ACC112 (cell line): ENCODE measurements around the gene U2SURP.
"Not testable (repeated sequence)": the region's sequence is repeated elsewhere in the genome, so short reads cannot be mapped to it uniquely, and the experiment has no call there.

ENCODE experiments used
- H2AFZ ChIP-seq: fragments of 200-600 bp; sonication (generic); one replicate; pipeline ENCODE4 v1.6.0; 2017; ENCODE audit warnings: antibody characterized with exemption, low read length; ENCODE audit not compliant: unreplicated experiment
- H3K27ac ChIP-seq: fragments of 200-600 bp; sonication (generic); 2 replicates; pipeline ENCODE4 v1.5.1; 2014; ENCODE audit warnings: low read depth, mild to moderate bottlenecking, antibody characterized with exemption, low read length, moderate library complexity
- H3K27me3 ChIP-seq: fragments of 200-600 bp; sonication (generic); 2 replicates; pipeline ENCODE4 v1.6.1; 2014; ENCODE audit warnings: mild to moderate bottlenecking, antibody characterized with exemption, low read length, moderate library complexity, mixed read lengths; ENCODE audit not compliant: insufficient read depth
- H3K36me3 ChIP-seq: fragments of 200-600 bp; sonication (generic); 2 replicates; pipeline ENCODE4 v1.6.1; 2016; ENCODE audit warnings: mild to moderate bottlenecking, antibody characterized with exemption, low read length, moderate library complexity, mixed read lengths; ENCODE audit not compliant: insufficient read depth
- H3K4me1 ChIP-seq: fragments of 200-600 bp; sonication (generic); one replicate; pipeline ENCODE4 v1.6.1; 2016; ENCODE audit warnings: low read length, mixed read lengths; ENCODE audit not compliant: insufficient read depth, unreplicated experiment, control insufficient read depth
- H3K4me3 ChIP-seq: fragments of 200-600 bp; sonication (generic); 2 replicates; pipeline ENCODE4 v1.5.1; 2014; ENCODE audit warnings: mild to moderate bottlenecking, low read depth, low read length
- H3K79me2 ChIP-seq: fragments of 200-600 bp; sonication (generic); one replicate; pipeline ENCODE4 v1.6.0; 2016; ENCODE audit warnings: low read length; ENCODE audit not compliant: control insufficient read depth, unreplicated experiment, insufficient read depth

Gene U2SURP

DNA sequence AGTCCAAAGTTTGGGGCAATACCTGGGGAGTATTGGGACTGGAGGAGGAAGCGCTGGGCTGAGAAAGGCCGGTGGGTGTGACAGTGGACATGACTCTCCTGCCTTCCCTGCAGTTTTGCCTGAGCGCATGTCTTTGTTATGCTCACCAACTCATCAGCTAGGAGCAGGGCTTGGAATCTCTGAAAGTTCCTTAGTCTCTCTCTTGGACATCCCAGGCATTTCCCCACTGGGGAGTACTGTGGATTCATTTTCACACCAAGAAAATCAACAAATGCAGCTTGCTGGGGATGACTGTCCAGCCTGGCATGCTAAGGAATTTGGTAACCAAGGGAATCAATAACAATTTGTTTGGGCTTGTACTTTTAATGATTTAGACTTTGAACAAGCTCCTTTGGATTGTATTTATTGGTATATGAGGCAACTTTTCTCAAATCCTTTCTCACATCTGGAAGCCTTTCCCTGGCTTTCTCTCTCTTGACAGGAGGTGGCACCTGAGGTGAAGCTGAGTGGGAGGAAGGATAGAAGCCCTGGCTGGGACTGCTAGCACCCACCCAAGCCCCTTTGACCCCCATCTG, 69.7 kb downstream of the U2SURP start:
- no peaks in the 10 kb centered on the region for H3K79me2 ChIP-seq
- no peak overlapping the region for H3K4me3 ChIP-seq
- H3K27ac ChIP-seq = peak overlapping the region; percentile 56
- no peaks in the 10 kb centered on the region for H3K36me3 ChIP-seq
- H3K27me3 ChIP-seq = no peaks in the 10 kb centered on the region
- H3K4me1 ChIP-seq = peaks cover 10% of the 10 kb centered on the region
- peak overlapping the region; percentile 16 for H2AFZ ChIP-seq

- Histone ChIP-seq H3K79me2 (no peaks in the 10 kb centered on the region), H3K4me1 (peaks cover 10% of the 10 kb centered on the region), H3K27ac (peak overlapping the region; percentile 56; the same call in 1 of the 2 replicates), H2AFZ (no peak overlapping the region), H3K4me3 (no peak overlapping the region), H3K36me3 (no peaks in the 10 kb centered on the region), H3K27me3 (no peaks in the 10 kb centered on the region)
These were observed 70.4 kb downstream of the U2SURP start for GRCh38 chr3:143071776-143072175.

DNA sequence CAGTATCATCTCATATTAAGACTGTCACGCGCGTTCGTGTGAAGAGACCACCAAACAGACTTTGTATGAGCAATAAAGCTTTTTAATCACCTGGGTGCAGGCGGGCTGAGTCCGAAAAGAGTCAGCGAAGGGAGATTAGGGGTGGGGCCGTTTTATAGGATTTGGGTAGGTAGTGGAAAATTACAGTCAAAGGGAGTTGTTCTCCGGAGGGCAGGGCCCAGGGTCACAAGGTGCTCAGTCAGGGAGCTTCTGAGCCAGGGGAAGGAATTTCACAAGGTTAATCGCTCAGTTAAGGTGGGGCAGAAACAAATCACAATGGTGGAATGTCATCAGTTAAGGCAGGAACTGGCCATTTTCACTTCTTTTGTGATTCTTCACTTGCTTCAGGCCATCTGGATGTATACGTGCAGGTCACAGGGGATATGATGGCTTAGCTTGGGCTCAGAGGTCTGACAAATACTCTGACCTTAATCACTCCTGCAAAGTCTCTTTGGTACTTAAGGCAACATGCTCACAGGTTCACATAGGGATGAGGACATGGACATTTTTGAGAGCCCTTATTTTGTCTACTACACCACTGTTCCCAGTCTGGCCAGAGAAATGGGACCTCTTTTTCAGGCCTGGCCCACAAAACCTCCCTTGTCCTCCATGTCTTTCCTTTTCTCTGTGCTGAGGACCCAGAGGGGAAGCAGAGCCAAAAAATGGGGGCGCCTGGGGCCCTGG, 71.1 kb downstream of the U2SURP start:
- not testable (repeated sequence) for H2AFZ ChIP-seq, H3K27ac ChIP-seq, H3K27me3 ChIP-seq, H3K4me3 ChIP-seq, H3K79me2 ChIP-seq, H3K36me3 ChIP-seq
- H3K4me1 ChIP-seq = peaks cover 10% of the 10 kb centered on the region

DNA sequence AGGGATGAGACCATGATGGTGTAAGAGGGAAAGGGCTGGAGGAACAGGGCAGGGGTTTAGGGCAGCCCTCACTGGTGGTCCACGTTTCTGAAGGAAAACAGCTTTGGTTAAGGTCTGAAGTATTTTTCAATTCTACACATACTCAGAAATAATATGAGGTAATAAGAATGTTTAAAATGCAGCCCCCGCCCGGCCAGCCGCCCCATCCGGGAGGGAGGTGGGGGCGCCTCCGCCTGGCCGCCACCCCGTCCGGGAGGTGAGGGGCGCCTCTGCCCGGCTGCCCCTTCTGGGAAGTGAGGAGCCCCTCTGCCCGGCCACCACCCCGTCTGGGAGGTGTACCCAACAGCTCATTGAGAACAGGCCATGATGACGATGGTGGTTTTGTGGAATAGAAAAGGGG, 72.2 kb downstream of the U2SURP start:
- peaks cover 10% of the 10 kb centered on the region for H3K4me1 ChIP-seq
- not testable (repeated sequence) for H3K79me2 ChIP-seq, H2AFZ ChIP-seq, H3K27me3 ChIP-seq, H3K36me3 ChIP-seq, H3K4me3 ChIP-seq, H3K27ac ChIP-seq

GRCh38 chr3:143073983-143074382, 72.6 kb downstream of the U2SURP start:
- not testable (repeated sequence) for H3K4me3 ChIP-seq, H2AFZ ChIP-seq, H3K27me3 ChIP-seq, H3K27ac ChIP-seq, H3K36me3 ChIP-seq, H3K79me2 ChIP-seq
- peaks cover 10% of the 10 kb centered on the region for H3K4me1 ChIP-seq

DNA sequence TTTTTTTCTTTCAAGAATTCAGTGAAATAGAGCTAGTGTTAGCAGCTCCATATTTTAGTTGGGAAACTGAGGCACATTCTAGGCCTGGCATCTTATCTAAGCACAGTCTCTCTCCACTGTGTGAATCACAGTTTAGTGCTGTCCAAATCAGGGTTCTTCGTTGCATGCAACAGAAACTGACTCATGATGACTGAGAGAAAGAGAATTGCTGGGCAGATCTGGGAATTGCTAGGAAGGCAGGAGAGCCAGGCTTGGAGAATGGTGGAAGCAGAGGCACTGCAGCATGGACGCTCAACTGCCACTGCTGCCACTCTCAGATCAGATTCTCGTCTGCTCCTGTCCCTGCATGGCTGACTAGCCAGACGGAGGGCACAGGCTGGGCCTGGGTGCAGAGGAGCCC, 77.5 kb downstream of the U2SURP start:
- Histone ChIP-seq H3K36me3 (no peaks in the 10 kb centered on the region), H2AFZ (no peak overlapping the region), H3K4me3 (no peak overlapping the region)

DNA sequence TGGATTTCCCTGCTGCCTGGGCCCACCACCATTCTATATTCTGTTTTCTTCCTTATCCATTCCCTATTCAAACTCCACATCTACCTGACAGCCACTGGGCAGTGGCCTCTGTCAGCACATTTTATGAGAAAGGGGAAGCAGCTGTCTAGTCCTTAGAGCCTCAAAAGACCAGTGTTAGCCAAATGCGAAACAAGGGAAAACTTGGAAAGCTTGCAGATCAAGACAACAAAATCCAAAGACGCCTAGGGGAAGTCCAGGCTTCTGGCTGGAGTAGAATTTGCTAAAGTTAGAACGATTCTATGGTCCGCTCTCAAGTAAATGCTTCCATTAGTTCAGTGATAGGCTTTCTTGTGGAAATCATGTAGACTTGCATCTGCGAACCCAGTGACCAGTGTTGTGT, 78.8 kb downstream of the U2SURP start:
- no peaks in the 10 kb centered on the region for H3K79me2 ChIP-seq
- H3K4me1 ChIP-seq = peaks cover 3% of the 10 kb centered on the region
- no peak overlapping the region for H3K27ac ChIP-seq
- H3K27me3 ChIP-seq = no peaks in the 10 kb centered on the region
- no peak overlapping the region for H2AFZ ChIP-seq
- H3K36me3 ChIP-seq = no peaks in the 10 kb centered on the region
- H3K4me3 ChIP-seq = no peak overlapping the region

More for the DNA sequence above, 77.5 kb downstream of the U2SURP start:
- no peaks in the 10 kb centered on the region for H3K27me3 ChIP-seq
- no peaks in the 10 kb centered on the region for H3K4me1 ChIP-seq
- no peak overlapping the region; the same call in 1 of the 2 replicates for H3K27ac ChIP-seq
- H3K79me2 ChIP-seq = no peaks in the 10 kb centered on the region

DNA sequence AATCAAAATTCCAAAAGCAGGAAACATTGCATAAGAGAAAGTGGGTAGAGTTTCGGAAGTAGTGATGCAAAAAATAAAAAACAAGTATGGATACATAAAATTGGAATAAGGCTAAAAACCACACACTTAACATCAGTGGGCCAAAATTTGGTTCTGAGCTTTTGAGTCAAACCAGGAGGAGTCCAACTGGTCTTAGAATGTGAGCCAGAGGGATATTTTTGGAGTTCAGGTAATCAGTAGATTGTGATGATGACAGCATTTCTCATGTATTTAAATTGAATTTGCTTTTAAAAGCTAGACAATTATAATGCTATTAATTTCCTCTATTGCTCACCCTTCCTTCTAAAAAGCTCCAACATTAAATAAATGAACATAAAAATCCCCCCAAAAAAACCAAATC, 80.0 kb downstream of the U2SURP start:
- Histone ChIP-seq H3K4me3 (no peak overlapping the region), H2AFZ (no peak overlapping the region), H3K27me3 (no peaks in the 10 kb centered on the region), H3K79me2 (no peaks in the 10 kb centered on the region), H3K36me3 (no peaks in the 10 kb centered on the region), H3K27ac (no peak overlapping the region), H3K4me1 (peaks cover 3% of the 10 kb centered on the region)

DNA sequence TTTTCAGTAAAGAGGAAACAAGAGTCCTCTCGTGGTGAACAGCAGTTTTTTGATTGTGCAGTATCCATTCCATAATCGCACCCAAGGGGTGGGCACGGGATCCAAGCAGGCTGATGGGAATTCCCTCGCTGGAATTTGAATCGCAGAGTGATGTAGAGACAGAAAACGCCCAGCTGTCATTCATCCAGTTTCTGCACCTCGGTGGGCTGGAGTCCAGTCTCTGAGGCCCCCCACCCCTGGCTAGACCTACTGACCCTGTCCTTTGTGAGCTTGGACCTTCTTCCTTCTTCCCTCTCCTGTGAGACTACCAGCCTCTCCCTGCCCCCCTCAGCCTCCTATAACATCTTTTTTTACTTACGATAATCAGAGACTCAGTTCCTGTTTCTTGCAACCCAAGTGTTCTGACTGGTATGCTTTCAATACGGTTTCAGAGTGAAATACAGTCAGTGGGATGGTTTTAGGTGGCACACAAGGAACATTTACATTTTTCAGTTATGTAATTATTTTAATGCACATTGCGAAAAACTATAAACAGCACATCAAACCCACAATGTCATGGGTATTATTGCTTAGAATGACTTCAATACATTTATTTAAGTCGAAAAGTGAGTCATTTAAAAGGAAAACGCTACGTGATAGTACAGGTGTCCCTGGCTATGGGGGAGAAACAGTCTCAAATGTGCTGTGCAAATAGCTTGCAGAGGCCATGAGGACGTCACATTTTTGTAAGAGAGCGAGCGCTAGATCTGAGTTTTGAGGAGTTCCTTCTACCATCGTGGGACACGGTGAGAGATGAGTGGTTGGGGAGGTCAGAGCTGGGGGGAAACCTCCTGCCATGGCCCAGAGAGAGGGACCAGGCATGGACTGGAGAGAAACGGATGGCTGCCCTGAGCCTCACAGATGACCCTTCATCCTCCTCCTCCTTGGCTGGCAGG, 80.7 kb downstream of the U2SURP start:
- H3K79me2 ChIP-seq = no peaks in the 10 kb centered on the region
- no peak overlapping the region for H3K27ac ChIP-seq
- H3K27me3 ChIP-seq = no peaks in the 10 kb centered on the region
- no peak overlapping the region for H3K4me3 ChIP-seq
- H3K36me3 ChIP-seq = no peaks in the 10 kb centered on the region
- no peak overlapping the region for H2AFZ ChIP-seq
- H3K4me1 ChIP-seq = peaks cover 3% of the 10 kb centered on the region

- Histone ChIP-seq H3K36me3 (no peaks in the 10 kb centered on the region), H3K4me1 (peaks cover 3% of the 10 kb centered on the region), H3K27me3 (no peaks in the 10 kb centered on the region), H3K27ac (no peak overlapping the region), H3K4me3 (no peak overlapping the region), H3K79me2 (no peaks in the 10 kb centered on the region), H2AFZ (no peak overlapping the region)
These were observed 82.4 kb downstream of the U2SURP start for GRCh38 chr3:143083781-143084180.
